GM23338 (cell line): ENCODE results near the gene NARS2. TPM values are rescaled to one million over a fixed set of nuclear protein-coding genes. Genes with fewer than 3 reads are reported as not detected.

Experiments
- ATAC-seq: fragments of 200-7000 bp; cut with Tn5 transposase; 3 replicates; pipeline ENCODE4 v1.9.1; 2020
- DNase-seq: peaks from one replicate; pipeline ENCODE4 v3.0.0-alpha.2; 2015; ENCODE audit warnings: low spot score
- H2AFZ ChIP-seq: fragments of 200-600 bp; sonication (generic); 2 replicates; pipeline ENCODE4 v1.8.0; 2016; ENCODE audit warnings: antibody characterized with exemption, mild to moderate bottlenecking, moderate library complexity
- H3F3A ChIP-seq: fragments of 200-600 bp; sonication (generic); replicated peaks from 2 replicates; pipeline ENCODE4 v1.8.0; 2017; ENCODE audit warnings: antibody characterized with exemption, mixed run types, low read depth
- H3K27ac ChIP-seq: fragments of 200-600 bp; sonication (generic); 2 replicates; pipeline ENCODE4 v1.6.1; 2016; ENCODE audit warnings: low read depth
- H3K27me3 ChIP-seq: fragments of 200-600 bp; sonication (generic); 2 replicates; pipeline ENCODE4 v1.8.0; 2016; ENCODE audit warnings: mild to moderate bottlenecking, mixed run types, moderate library complexity; ENCODE audit not compliant: insufficient read depth
- H3K36me3 ChIP-seq: fragments of 200-600 bp; sonication (generic); 2 replicates; pipeline ENCODE4 v1.8.0; 2016; ENCODE audit warnings: mild to moderate bottlenecking; ENCODE audit not compliant: insufficient read depth
- H3K4me1 ChIP-seq: fragments of 200-600 bp; sonication (generic); 2 replicates; pipeline ENCODE4 v1.8.0; 2016; ENCODE audit warnings: mild to moderate bottlenecking, moderate library complexity; ENCODE audit not compliant: insufficient read depth
- H3K4me2 ChIP-seq: fragments of 200-600 bp; sonication (generic); 2 replicates; pipeline ENCODE4 v1.7.1; 2017; ENCODE audit warnings: mixed run types
- H3K4me3 ChIP-seq: fragments of 200-600 bp; sonication (generic); 2 replicates; pipeline ENCODE4 v1.6.1; 2016; ENCODE audit warnings: mixed run types
- H3K79me2 ChIP-seq: fragments of 200-600 bp; sonication (generic); replicated peaks from 2 replicates; pipeline ENCODE4 v1.8.0; 2017; ENCODE audit warnings: mild to moderate bottlenecking; ENCODE audit not compliant: insufficient read depth
- H3K9me2 ChIP-seq: fragments of 200-600 bp; sonication (generic); 2 replicates; pipeline ENCODE4 v1.8.0; 2017; ENCODE audit not compliant: insufficient read depth
- H4K20me1 ChIP-seq: fragments of 200-600 bp; sonication (generic); replicated peaks from 2 replicates; pipeline ENCODE4 v1.8.0; 2017; ENCODE audit warnings: mild to moderate bottlenecking; ENCODE audit not compliant: insufficient read depth
- H3K27ac Mint-ChIP-seq: 2 replicates; pipeline ENCODE4 v1.8.0; 2020; ENCODE audit warnings: inconsistent platforms, mild to moderate bottlenecking, moderate library complexity, mixed read lengths
- H3K27me3 Mint-ChIP-seq: 3 replicates; pipeline ENCODE4 v1.8.0; 2022; ENCODE audit warnings: low read depth, mild to moderate bottlenecking, moderate library complexity, mixed read lengths, inconsistent platforms; ENCODE audit not compliant: insufficient read depth, poor library complexity
- H3K36me3 Mint-ChIP-seq: 3 replicates; pipeline ENCODE4 v1.8.0; 2021; ENCODE audit warnings: low read depth, mild to moderate bottlenecking, inconsistent platforms, moderate library complexity, mixed read lengths
- H3K4me1 Mint-ChIP-seq: 3 replicates; pipeline ENCODE4 v1.8.0; 2020; ENCODE audit warnings: mild to moderate bottlenecking, inconsistent platforms, mixed read lengths
- H3K4me3 Mint-ChIP-seq: 3 replicates; pipeline ENCODE4 v1.8.0; 2021; ENCODE audit warnings: moderate library complexity, mild to moderate bottlenecking, inconsistent platforms, mixed read lengths
- H3K9me3 Mint-ChIP-seq: 3 replicates; pipeline ENCODE4 v1.8.0; 2020; ENCODE audit warnings: moderate library complexity, mild to moderate bottlenecking, inconsistent platforms, mixed read lengths
- CREB1 ChIP-seq: fragments of 250-450 bp; sonication (Bioruptor Pico); IDR thresholded peaks from 2 replicates; pipeline ENCODE4 v1.5.0; 2020; ENCODE audit warnings: low read depth, mild to moderate bottlenecking, moderate library complexity
- ETS1 ChIP-seq: IDR thresholded peaks from 2 replicates; pipeline ENCODE4 v1.6.1; 2016; ENCODE audit warnings: antibody characterized with exemption
- EZH2 ChIP-seq: fragments of 200-600 bp; sonication (generic); IDR thresholded peaks from one replicate; pipeline ENCODE4 v1.8.0; 2017; ENCODE audit warnings: antibody characterized with exemption, mild to moderate bottlenecking, low read depth; ENCODE audit not compliant: unreplicated experiment
- EZH2phosphoT487 ChIP-seq: fragments of 200-600 bp; sonication (generic); IDR thresholded peaks from one replicate; pipeline ENCODE4 v1.8.1; 2018; ENCODE audit warnings: antibody characterized with exemption; ENCODE audit not compliant: unreplicated experiment
- JUNB ChIP-seq: IDR thresholded peaks from one replicate; pipeline ENCODE4 v1.6.1; 2016; ENCODE audit warnings: antibody characterized with exemption; ENCODE audit not compliant: unreplicated experiment
- NANOG ChIP-seq: IDR thresholded peaks from 2 replicates; pipeline ENCODE4 v1.6.1; 2016; ENCODE audit warnings: antibody characterized with exemption, borderline replicate concordance
- POLR2AphosphoS5 ChIP-seq: IDR thresholded peaks from 2 replicates; pipeline ENCODE4 v1.6.1; 2016; ENCODE audit warnings: antibody characterized with exemption, low read depth
- REST ChIP-seq: IDR thresholded peaks from one replicate; pipeline ENCODE4 v1.6.1; 2018; ENCODE audit warnings: antibody characterized with exemption; ENCODE audit not compliant: unreplicated experiment
- STAT1 ChIP-seq: IDR thresholded peaks from one replicate; pipeline ENCODE4 v1.6.1; 2016; ENCODE audit warnings: antibody characterized with exemption; ENCODE audit not compliant: unreplicated experiment
- ZNF114 ChIP-seq: fragments of 250-450 bp; sonication (Bioruptor Pico); IDR thresholded peaks from 2 replicates; pipeline ENCODE4 v1.5.0; 2020; ENCODE audit warnings: mild to moderate bottlenecking, moderate library complexity
- ZNF331 ChIP-seq: fragments of 250-450 bp; sonication (Bioruptor Pico); IDR thresholded peaks from 2 replicates; pipeline ENCODE4 v1.5.0; 2020; ENCODE audit warnings: low read depth, mild to moderate bottlenecking, moderate library complexity
- polyA plus RNA-seq: library from polyadenylated mRNA; unstranded; fragments of >200 nt; fragmentation: Nextera tagmentation; extraction: Ambion mirVana; gene quantifications from 2 replicates; pipeline ENCODE4 v1.2.1, GENCODE V29; 2016
- total RNA-seq: library from RNA; depleted of rRNA; stranded (reverse); fragments of >200 nt; shearing (Covaris generic); gene quantifications from 2 replicates; pipeline ENCODE4 v1.2.3, GENCODE V29; 2014
- TF ChIP-seq, protein P1 (sequence below), 2 experiments: fragments of 200-600 bp in 1 of 2; sonication (generic) in 1 of 2; conservative IDR thresholded peaks; 2 replicates each; pipeline versions ENCODE4 v1.5.1 to v1.6.1; 2016 to 2017; ENCODE audit warnings: antibody characterized with exemption in 2 of 2, low read depth in 2 of 2, mild to moderate bottlenecking in 2 of 2, moderate library complexity in 1 of 2
- TF ChIP-seq, protein P2 (sequence below): fragments of 250-450 bp; sonication (Bioruptor Pico); IDR thresholded peaks from 2 replicates; pipeline ENCODE4 v1.5.0; 2020; ENCODE audit warnings: mild to moderate bottlenecking, moderate library complexity

The NARS2 gene
- total and polyA plus RNA-seq, 2 experiments from 2014 or later, result 45.7 to 62.0 TPM

- H3K4me3 ChIP-seq, result no peak overlapping the region
- DNase-seq (no peak), ATAC-seq (no peak)
- no peaks in the 10 kb centered on the region for H3F3A ChIP-seq
- no peaks in the 10 kb centered on the region for H3K4me1 ChIP-seq
- no peak overlapping the region for H3K27ac Mint-ChIP-seq
- H3K9me3 Mint-ChIP-seq, result no peaks in the 10 kb centered on the region
- H3K4me3 Mint-ChIP-seq, result no peak overlapping the region
- no peak overlapping the region for H3K27ac ChIP-seq
- no peaks in the 10 kb centered on the region; the same call in 2 of the 3 replicates for H3K36me3 Mint-ChIP-seq
- H3K9me2 ChIP-seq, result no peaks in the 10 kb centered on the region
- peaks cover 3% of the 10 kb centered on the region for H3K79me2 ChIP-seq
- no peak overlapping the region for H3K4me2 ChIP-seq
- no peaks in the 10 kb centered on the region for H3K27me3 Mint-ChIP-seq
- H3K36me3 ChIP-seq, result no peaks in the 10 kb centered on the region
- H2AFZ ChIP-seq, result no peak overlapping the region
- TF ChIP-seq ZNF331 (CRISPR knock-in tag) (no peak), ETS1 (no peak), JUNB (no peak), REST (no peak), ZNF114 (no peak), STAT1 (no peak), EZH2phosphoT487 (no peak), CREB1 (no peak), POLR2AphosphoS5 (no peak), EZH2 (no peak), NANOG (no peak)
- TF ChIP-seq, protein P1, sequence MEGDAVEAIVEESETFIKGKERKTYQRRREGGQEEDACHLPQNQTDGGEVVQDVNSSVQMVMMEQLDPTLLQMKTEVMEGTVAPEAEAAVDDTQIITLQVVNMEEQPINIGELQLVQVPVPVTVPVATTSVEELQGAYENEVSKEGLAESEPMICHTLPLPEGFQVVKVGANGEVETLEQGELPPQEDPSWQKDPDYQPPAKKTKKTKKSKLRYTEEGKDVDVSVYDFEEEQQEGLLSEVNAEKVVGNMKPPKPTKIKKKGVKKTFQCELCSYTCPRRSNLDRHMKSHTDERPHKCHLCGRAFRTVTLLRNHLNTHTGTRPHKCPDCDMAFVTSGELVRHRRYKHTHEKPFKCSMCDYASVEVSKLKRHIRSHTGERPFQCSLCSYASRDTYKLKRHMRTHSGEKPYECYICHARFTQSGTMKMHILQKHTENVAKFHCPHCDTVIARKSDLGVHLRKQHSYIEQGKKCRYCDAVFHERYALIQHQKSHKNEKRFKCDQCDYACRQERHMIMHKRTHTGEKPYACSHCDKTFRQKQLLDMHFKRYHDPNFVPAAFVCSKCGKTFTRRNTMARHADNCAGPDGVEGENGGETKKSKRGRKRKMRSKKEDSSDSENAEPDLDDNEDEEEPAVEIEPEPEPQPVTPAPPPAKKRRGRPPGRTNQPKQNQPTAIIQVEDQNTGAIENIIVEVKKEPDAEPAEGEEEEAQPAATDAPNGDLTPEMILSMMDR (conservative IDR thresholded peaks at IDR 0.05; ENCODE audit: low read depth in 2 of 2), result no peak
- TF ChIP-seq, protein P2, sequence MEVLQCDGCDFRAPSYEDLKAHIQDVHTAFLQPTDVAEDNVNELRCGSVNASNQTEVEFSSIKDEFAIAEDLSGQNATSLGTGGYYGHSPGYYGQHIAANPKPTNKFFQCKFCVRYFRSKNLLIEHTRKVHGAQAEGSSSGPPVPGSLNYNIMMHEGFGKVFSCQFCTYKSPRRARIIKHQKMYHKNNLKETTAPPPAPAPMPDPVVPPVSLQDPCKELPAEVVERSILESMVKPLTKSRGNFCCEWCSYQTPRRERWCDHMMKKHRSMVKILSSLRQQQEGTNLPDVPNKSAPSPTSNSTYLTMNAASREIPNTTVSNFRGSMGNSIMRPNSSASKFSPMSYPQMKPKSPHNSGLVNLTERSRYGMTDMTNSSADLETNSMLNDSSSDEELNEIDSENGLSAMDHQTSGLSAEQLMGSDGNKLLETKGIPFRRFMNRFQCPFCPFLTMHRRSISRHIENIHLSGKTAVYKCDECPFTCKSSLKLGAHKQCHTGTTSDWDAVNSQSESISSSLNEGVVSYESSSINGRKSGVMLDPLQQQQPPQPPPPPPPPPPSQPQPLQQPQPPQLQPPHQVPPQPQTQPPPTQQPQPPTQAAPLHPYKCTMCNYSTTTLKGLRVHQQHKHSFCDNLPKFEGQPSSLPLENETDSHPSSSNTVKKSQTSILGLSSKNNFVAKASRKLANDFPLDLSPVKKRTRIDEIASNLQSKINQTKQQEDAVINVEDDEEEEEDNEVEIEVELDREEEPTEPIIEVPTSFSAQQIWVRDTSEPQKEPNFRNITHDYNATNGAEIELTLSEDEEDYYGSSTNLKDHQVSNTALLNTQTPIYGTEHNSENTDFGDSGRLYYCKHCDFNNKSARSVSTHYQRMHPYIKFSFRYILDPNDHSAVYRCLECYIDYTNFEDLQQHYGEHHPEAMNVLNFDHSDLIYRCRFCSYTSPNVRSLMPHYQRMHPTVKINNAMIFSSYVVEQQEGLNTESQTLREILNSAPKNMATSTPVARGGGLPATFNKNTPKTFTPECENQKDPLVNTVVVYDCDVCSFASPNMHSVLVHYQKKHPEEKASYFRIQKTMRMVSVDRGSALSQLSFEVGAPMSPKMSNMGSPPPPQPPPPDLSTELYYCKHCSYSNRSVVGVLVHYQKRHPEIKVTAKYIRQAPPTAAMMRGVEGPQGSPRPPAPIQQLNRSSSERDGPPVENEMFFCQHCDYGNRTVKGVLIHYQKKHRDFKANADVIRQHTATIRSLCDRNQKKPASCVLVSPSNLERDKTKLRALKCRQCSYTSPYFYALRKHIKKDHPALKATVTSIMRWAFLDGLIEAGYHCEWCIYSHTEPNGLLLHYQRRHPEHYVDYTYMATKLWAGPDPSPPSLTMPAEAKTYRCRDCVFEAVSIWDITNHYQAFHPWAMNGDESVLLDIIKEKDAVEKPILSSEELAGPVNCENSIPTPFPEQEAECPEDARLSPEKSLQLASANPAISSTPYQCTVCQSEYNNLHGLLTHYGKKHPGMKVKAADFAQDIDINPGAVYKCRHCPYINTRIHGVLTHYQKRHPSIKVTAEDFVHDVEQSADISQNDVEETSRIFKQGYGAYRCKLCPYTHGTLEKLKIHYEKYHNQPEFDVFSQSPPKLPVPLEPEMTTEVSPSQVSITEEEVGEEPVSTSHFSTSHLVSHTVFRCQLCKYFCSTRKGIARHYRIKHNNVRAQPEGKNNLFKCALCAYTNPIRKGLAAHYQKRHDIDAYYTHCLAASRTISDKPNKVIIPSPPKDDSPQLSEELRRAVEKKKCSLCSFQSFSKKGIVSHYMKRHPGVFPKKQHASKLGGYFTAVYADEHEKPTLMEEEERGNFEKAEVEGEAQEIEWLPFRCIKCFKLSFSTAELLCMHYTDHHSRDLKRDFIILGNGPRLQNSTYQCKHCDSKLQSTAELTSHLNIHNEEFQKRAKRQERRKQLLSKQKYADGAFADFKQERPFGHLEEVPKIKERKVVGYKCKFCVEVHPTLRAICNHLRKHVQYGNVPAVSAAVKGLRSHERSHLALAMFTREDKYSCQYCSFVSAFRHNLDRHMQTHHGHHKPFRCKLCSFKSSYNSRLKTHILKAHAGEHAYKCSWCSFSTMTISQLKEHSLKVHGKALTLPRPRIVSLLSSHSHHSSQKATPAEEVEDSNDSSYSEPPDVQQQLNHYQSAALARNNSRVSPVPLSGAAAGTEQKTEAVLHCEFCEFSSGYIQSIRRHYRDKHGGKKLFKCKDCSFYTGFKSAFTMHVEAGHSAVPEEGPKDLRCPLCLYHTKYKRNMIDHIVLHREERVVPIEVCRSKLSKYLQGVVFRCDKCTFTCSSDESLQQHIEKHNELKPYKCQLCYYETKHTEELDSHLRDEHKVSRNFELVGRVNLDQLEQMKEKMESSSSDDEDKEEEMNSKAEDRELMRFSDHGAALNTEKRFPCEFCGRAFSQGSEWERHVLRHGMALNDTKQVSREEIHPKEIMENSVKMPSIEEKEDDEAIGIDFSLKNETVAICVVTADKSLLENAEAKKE, result no peak
- H3K27me3 ChIP-seq, result no peaks in the 10 kb centered on the region
- no peaks in the 10 kb centered on the region; the same call in 1 of the 2 replicates for H4K20me1 ChIP-seq
- H3K4me1 Mint-ChIP-seq, result peaks cover 6% of the 10 kb centered on the region; the same call in 1 of the 3 replicates
Observed at GRCh38 chr11:78497293-78497692, 77.4 kb downstream of the NARS2 start.
